ENCODE measurements around the gene COL20A1.

COL20A1 gene

GRCh38 chr20:63264000-63264399, 29.0 kb upstream of the COL20A1 start:
- Histone ChIP-seq H3K36me3 (ENCODE audit: control insufficient read depth, insufficient read depth, low read length) (no peaks in the 10 kb centered on the region), H3K4me1 (ENCODE audit: control insufficient read depth, insufficient read depth, low read length) (no peaks in the 10 kb centered on the region), H3K27me3 (ENCODE audit: control insufficient read depth, insufficient read depth, low read length) (no peaks in the 10 kb centered on the region)

GRCh38 chr20:63264519-63264918, 28.5 kb upstream of the COL20A1 start:
- H3K27me3 ChIP-seq (ENCODE audit: control insufficient read depth, insufficient read depth, low read length) = no peaks in the 10 kb centered on the region
- no peaks in the 10 kb centered on the region for H3K4me1 ChIP-seq (ENCODE audit: control insufficient read depth, insufficient read depth, low read length)

More at GRCh38 chr20:63264000-63264399, 29.0 kb upstream of the COL20A1 start:
- Histone ChIP-seq H3K9me3 (ENCODE audit: control insufficient read depth, insufficient read depth, low read length) (no peaks in the 10 kb centered on the region), H3K4me3 (ENCODE audit: low read depth, low read length) (no peak overlapping the region), H3K9ac (ENCODE audit: low read depth, low read length) (no peak overlapping the region)

GRCh38 chr20:63265891-63266515, 27.0 kb upstream of the COL20A1 start:
- H3K36me3 ChIP-seq (ENCODE audit: control insufficient read depth, insufficient read depth, low read length) = no peaks in the 10 kb centered on the region
- H3K9ac ChIP-seq (ENCODE audit: low read depth, low read length) = no peak overlapping the region
- H3K4me1 ChIP-seq (ENCODE audit: control insufficient read depth, insufficient read depth, low read length) = no peaks in the 10 kb centered on the region
- no peaks in the 10 kb centered on the region for H3K27me3 ChIP-seq (ENCODE audit: control insufficient read depth, insufficient read depth, low read length)
- no peaks in the 10 kb centered on the region for H3K9me3 ChIP-seq (ENCODE audit: control insufficient read depth, insufficient read depth, low read length)
- H3K4me3 ChIP-seq (ENCODE audit: low read depth, low read length) = no peak overlapping the region

More at GRCh38 chr20:63264519-63264918, 28.5 kb upstream of the COL20A1 start:
- no peak overlapping the region for H3K9ac ChIP-seq (ENCODE audit: low read depth, low read length)
- no peaks in the 10 kb centered on the region for H3K9me3 ChIP-seq (ENCODE audit: control insufficient read depth, insufficient read depth, low read length)
- H3K4me3 ChIP-seq (ENCODE audit: low read depth, low read length) = no peak overlapping the region
- no peaks in the 10 kb centered on the region for H3K36me3 ChIP-seq (ENCODE audit: control insufficient read depth, insufficient read depth, low read length)

- H3K36me3 ChIP-seq (ENCODE audit: control insufficient read depth, insufficient read depth, low read length) = no peaks in the 10 kb centered on the region
- H3K4me1 ChIP-seq (ENCODE audit: control insufficient read depth, insufficient read depth, low read length) = no peaks in the 10 kb centered on the region
- H3K27me3 ChIP-seq (ENCODE audit: control insufficient read depth, insufficient read depth, low read length) = no peaks in the 10 kb centered on the region
- no peaks in the 10 kb centered on the region for H3K9me3 ChIP-seq (ENCODE audit: control insufficient read depth, insufficient read depth, low read length)
- H3K4me3 ChIP-seq (ENCODE audit: low read depth, low read length) = no peak overlapping the region
- no peak overlapping the region for H3K9ac ChIP-seq (ENCODE audit: low read depth, low read length)
Observed at GRCh38 chr20:63267691-63268090, 25.3 kb upstream of the COL20A1 start.

- H3K9me3 ChIP-seq (ENCODE audit: control insufficient read depth, insufficient read depth, low read length) = no peaks in the 10 kb centered on the region
Observed at GRCh38 chr20:63268256-63268655, 24.7 kb upstream of the COL20A1 start.

GRCh38 chr20:63268671-63269439, 24.1 kb upstream of the COL20A1 start:
- Histone ChIP-seq H3K9ac (ENCODE audit: low read depth, low read length) (peak overlapping the region; percentile 24), H3K9me3 (ENCODE audit: control insufficient read depth, insufficient read depth, low read length) (no peaks in the 10 kb centered on the region), H3K4me1 (ENCODE audit: control insufficient read depth, insufficient read depth, low read length) (no peaks in the 10 kb centered on the region), H3K36me3 (ENCODE audit: control insufficient read depth, insufficient read depth, low read length) (no peaks in the 10 kb centered on the region), H3K27me3 (ENCODE audit: control insufficient read depth, insufficient read depth, low read length) (no peaks in the 10 kb centered on the region), H3K4me3 (ENCODE audit: low read depth, low read length) (no peak overlapping the region)

More at GRCh38 chr20:63268256-63268655, 24.7 kb upstream of the COL20A1 start:
- H3K4me3 ChIP-seq (ENCODE audit: low read depth, low read length) = no peak overlapping the region
- no peak overlapping the region for H3K9ac ChIP-seq (ENCODE audit: low read depth, low read length)
- no peaks in the 10 kb centered on the region for H3K36me3 ChIP-seq (ENCODE audit: control insufficient read depth, insufficient read depth, low read length)
- no peaks in the 10 kb centered on the region for H3K27me3 ChIP-seq (ENCODE audit: control insufficient read depth, insufficient read depth, low read length)
- H3K4me1 ChIP-seq (ENCODE audit: control insufficient read depth, insufficient read depth, low read length) = no peaks in the 10 kb centered on the region

GRCh38 chr20:63269724-63270123, 23.3 kb upstream of the COL20A1 start:
- Histone ChIP-seq H3K4me1 (ENCODE audit: control insufficient read depth, insufficient read depth, low read length) (no peaks in the 10 kb centered on the region), H3K4me3 (ENCODE audit: low read depth, low read length) (no peak overlapping the region), H3K9me3 (ENCODE audit: control insufficient read depth, insufficient read depth, low read length) (no peaks in the 10 kb centered on the region), H3K36me3 (ENCODE audit: control insufficient read depth, insufficient read depth, low read length) (no peaks in the 10 kb centered on the region), H3K27me3 (ENCODE audit: control insufficient read depth, insufficient read depth, low read length) (no peaks in the 10 kb centered on the region), H3K9ac (ENCODE audit: low read depth, low read length) (no peak overlapping the region)

GRCh38 chr20:63270606-63271325, 22.2 kb upstream of the COL20A1 start:
- Histone ChIP-seq H3K27me3 (ENCODE audit: control insufficient read depth, insufficient read depth, low read length) (no peaks in the 10 kb centered on the region), H3K9ac (ENCODE audit: low read depth, low read length) (no peak overlapping the region), H3K9me3 (ENCODE audit: control insufficient read depth, insufficient read depth, low read length) (no peaks in the 10 kb centered on the region), H3K4me3 (ENCODE audit: low read depth, low read length) (no peak overlapping the region), H3K4me1 (ENCODE audit: control insufficient read depth, insufficient read depth, low read length) (no peaks in the 10 kb centered on the region), H3K36me3 (ENCODE audit: control insufficient read depth, insufficient read depth, low read length) (peaks cover 1% of the 10 kb centered on the region)

- H3K4me3 ChIP-seq (ENCODE audit: low read depth, low read length) = peak within 1 kb of the TSS; percentile 79
- no peaks in the 10 kb centered on the region for H3K27me3 ChIP-seq (ENCODE audit: control insufficient read depth, insufficient read depth, low read length)
- peak within 1 kb of the TSS; percentile 85 for H3K9ac ChIP-seq (ENCODE audit: low read depth, low read length)
- H3K9me3 ChIP-seq (ENCODE audit: control insufficient read depth, insufficient read depth, low read length) = no peaks in the 10 kb centered on the region
- H3K4me1 ChIP-seq (ENCODE audit: control insufficient read depth, insufficient read depth, low read length) = no peaks in the 10 kb centered on the region
- peaks cover 16% of the 10 kb centered on the region for H3K36me3 ChIP-seq (ENCODE audit: control insufficient read depth, insufficient read depth, low read length)
Observed at GRCh38 chr20:63272105-63273058, 20.6 kb upstream of the COL20A1 start, which contains the start of gene ARFGAP1. Gene ARFGAP1, plus strand, starts transcription at chr20:63272813. Its CDS starts 2,768 bp downstream, at chr20:63275581.

GRCh38 chr20:63273059-63273579, 19.9 kb upstream of the COL20A1 start:
- Histone ChIP-seq H3K9me3 (ENCODE audit: control insufficient read depth, insufficient read depth, low read length) (no peaks in the 10 kb centered on the region), H3K27me3 (ENCODE audit: control insufficient read depth, insufficient read depth, low read length) (no peaks in the 10 kb centered on the region), H3K4me1 (ENCODE audit: control insufficient read depth, insufficient read depth, low read length) (no peaks in the 10 kb centered on the region), H3K9ac (ENCODE audit: low read depth, low read length) (peak overlapping the region; percentile 85), H3K36me3 (ENCODE audit: control insufficient read depth, insufficient read depth, low read length) (peaks cover 24% of the 10 kb centered on the region), H3K4me3 (ENCODE audit: low read depth, low read length) (peak overlapping the region; percentile 79)
